IPS-NIHi7 (cell line): ENCODE results near the gene PPP2R2C.

Experiments used
- DNase-seq: peaks from one replicate; pipeline ENCODE4 v3.0.0; 2012; ENCODE audit warnings: mixed read lengths; ENCODE audit errors: extremely low spot score

Gene PPP2R2C

DNA sequence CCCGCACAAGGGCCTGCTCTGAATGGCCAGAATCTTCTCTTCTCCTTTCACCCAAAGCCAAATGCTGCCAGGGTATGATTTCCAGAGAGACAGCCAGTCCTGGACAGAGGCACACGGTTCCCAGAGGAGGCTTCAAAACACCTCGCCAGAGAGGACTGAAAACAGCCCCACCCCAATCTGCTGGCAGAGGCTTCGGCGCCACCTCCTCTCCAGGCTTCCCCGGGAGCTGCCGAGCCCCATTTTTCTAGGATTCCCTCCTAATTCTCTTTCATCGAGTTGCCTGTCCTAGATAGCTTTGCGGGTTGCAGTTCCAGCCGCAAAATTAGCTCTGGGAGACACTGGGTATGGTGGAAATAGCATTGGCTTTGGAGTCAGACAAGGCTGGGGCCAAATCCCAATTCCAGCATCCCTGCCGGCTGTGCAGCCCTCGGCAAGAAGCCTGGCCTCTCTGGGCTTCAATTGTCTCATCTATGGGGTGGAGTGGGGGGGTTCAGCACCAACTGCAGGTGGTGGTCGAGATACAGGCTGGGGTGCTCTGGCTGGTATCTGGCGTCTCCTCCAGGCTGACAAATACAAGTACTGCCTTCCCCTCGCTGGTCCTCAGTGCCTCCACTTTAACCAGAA lies 22.6 kb downstream of the PPP2R2C start:
- DNase-seq: no peak

DNA sequence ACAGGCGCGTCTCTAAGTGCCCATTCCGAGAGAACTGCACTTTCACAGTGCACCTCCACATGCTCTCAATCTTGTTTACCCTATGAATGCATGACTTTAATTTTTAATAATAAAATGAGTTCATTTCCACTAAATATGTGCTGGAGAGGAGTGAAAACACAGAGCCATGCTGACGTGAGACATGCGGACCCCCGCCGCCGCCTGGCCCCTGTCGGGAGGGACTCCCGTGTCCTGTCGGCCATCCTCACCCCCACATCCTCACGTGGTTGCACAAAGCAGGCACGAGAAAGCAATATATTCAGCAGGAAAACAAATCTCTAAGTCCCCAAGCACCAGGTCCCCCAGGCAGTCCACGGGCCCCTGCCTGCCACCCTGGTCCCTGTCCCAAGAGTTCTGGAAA lies 23.1 kb downstream of the PPP2R2C start:
- no peak for DNase-seq

DNA sequence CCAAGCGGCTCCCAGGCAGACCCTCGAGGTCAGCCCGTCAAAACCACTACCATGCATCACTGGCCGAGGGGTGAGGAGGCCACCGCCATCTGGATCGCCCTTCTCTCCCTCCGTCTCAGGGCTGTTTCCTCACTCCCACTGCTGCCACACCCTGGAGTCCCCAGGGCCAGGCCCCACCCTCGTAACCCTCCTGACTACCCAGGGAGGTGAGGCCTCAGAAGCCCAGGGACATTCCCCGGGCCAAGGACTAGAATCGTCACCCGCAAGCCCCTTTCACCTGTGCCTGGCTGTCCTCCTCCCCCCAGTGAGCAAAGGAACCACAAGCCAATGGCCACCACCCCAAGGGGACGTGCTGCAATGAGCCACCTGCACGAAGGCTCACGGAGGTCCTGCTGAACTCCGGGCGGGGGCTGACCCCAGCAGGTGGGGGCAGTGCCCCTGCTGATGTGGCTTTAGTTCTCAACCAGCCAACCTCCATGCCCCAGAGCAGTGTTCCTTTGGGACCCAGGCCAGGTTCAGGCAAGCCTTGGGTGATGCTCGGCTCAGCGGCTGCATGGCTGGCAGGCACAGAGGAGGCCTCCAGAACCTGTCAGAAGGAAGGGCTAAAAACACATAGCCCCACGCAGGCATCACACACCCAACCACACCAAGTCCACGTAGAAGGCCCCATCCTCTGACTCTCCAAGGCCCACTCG lies 23.8 kb downstream of the PPP2R2C start:
- DNase-seq: no peak

DNA sequence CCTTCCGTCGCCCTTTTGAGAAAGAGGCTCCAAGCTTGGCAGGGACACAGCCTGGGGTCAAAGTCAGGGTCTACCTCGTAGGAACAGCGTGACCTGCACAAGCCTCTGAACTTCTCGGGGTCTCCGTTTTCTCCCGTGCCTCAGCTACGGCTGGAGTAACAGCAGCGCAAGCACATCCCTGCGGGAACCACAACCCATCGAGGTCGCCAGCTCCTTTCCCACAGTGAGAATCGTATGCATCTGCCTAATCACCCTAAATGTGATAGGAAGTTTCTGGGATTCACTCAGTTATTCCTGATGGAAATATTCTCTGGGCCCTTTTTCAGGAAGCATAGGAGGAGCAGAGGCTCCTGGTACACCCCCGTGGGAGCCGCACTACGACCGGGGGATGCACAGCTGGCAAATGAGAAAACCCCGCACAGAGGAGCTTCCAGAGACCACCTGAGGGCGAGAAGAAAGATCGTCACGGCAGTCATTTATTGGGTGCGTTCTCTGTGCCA lies 24.7 kb downstream of the PPP2R2C start:
- no peak for DNase-seq

DNA sequence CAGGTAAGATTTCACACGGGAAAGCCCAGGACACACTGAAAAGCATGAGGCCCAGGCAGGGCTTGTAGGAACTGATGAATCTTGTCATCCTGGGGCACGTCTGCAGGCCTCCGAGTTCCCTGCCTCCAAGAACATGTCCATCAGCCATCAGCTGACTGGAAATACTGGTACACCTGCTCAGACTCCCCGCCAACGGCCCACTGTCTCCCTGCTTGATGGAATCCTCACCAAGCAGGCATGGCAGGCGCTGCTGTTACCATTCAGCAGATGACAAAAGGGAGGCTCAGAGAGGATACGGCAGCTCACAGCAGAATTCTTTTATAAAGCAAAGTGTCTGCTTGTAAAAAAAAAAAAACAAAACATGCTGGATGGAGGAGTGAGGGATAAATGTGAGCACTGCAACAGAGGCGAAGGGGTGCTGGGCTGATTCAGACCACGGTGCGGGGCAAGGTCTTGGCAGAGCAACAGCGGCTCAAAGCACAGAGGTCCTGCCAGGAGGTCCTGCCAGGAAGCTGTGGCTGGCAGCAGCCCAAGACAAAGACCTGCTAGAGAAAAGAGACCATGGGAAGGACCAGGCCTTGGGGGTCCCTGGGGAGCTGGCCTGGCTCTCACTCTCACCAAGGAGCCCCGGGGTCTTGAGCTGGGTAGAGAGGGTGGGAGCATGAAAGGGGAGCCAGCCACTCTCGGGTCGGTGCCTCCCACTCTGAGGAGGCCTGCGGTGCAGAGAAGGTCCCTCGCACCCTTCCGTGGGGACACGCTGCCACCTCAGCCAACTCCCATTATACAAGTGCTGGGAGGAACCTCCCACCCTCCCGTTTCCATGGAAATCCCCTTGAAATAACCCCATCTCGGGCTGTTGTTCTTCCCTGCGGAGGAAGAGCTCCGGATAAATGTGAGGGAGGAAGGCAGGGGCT lies 25.6 kb downstream of the PPP2R2C start:
- no peak for DNase-seq

DNA sequence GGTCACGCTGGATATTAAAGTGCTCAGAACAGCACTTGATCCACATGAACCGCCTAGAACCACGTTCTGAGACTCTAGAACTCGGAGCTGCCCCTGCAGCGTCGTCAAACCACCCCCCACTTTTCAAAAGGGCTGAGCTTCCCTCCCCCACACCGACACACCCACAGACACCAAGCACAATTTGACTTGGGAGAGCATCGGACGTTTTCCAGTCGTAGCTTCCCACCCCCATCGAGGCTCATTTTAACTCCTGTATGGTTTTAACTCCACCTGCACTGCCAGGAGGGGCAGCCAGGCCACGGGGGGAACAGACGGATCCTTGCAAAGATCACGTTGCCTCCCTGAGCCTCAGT lies 26.3 kb downstream of the PPP2R2C start:
- no peak for DNase-seq

DNA sequence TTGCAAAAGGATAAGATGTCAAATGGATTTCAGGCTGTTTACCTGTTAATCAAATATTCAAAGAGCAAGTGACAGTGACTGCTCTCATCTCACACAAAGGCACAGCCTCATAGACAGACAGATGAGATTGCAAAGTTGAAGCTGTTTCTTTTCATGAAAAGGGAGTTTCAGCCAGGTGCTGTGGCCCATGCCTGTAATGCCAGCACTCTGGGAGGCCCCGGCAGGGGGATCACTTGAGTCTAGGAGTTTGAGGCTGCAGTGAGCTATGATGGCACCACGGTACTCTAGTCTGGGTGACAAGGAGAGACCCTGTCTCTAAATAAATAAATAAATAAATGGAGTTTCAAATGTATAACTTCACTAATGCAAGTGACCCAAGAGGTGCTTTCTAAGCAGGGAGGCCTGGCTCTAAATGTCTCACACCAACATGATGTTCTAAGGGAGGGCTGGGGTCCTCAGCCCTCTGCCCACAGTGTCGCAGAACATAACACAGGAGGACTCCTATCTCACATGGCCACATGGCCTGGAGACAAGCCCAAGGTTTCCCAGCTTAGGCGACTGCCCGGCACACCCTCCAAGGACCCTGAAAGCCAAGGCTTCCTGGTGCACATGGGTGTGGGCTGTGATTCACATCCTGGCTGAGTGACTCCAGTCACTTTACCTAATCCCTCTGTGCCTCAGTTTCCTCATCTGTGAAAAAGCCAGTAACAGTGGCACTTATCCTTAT lies 26.8 kb downstream of the PPP2R2C start:
- no peak for DNase-seq

DNA sequence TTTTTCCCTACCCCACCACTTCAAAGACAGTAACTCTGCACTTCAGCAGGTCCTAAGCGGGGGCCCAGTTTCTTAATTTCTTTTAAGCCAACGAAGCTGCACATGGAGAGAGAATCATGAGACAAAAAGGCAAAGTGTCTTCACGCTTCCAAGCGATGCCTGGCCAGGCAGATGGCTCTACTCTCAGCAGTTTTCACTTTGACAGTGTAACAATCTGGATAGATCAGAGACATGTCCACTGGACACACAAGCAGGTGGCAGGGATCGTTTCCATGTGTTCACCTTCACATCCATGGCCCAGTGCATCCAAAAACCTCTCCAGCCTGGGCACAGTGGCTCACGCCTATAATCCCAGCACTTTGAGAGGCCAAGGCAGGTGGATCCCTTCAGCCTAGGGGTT lies 27.8 kb downstream of the PPP2R2C start:
- DNase-seq: no peak

DNA sequence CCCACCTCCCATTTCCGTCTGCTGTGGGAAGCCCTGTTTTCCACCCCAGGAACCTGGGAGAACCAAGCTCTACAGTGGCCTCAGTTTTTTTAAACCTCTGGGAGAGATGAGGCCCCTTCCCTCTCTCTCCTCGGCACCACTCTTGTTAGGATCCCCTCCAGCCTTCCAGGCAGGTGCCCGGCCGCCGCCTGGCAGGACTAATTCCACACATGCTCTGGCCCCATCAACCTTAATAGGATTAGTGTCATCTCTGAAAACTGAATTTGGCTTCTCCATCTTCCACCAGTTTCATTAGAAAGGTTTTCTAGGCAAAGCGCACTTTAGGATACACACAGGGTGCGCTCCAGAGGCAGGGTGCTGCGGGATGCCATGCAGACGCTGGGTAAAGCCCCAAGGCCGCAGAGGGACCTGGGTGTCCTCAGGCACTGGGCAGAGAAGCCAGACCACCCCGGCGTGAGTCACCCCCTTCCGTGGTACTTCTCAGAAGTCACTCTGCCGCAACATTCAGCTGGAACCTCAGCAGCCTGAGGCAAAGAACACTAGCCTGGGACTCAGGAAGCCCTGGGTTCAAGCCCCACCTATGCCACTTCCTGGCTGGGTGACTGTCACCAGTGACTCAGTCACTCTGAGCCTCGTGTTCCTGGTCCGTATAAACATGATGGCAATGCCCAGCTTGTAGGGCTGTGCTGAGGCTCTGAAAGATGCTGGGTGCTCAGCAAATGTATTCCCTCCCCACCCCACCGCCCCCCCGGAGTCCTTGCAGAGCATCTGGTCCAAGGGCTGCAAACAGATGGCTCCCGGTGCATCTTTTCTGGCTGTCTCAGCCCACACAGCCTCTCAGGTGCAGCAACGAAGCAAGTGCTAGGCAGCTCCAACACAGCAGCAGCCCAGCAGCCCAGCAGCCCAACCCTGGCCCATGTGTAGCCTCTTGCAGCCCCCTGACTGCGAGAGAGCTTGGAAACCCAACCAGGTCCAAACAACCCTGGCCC lies 29.1 kb downstream of the PPP2R2C start:
- no peak for DNase-seq

DNA sequence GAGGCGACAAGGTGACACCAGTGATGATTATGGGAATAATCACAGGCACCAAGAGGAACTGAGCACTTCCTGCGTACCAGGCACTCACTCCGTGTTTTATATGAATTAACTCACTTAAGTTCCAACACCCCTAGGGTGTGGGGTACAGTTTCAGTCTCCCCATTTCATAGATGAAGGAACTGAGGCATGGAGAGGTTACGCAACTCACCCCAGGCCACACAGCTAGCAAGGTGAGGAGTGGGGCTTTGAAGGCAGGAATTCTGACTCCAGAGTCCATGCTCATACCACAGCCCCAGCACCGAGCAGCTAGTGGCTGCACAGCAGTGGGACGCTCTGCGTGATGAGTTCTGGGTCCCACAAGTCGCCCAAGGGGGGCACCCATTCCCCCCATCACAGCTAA lies 29.9 kb downstream of the PPP2R2C start:
- no peak for DNase-seq

DNA sequence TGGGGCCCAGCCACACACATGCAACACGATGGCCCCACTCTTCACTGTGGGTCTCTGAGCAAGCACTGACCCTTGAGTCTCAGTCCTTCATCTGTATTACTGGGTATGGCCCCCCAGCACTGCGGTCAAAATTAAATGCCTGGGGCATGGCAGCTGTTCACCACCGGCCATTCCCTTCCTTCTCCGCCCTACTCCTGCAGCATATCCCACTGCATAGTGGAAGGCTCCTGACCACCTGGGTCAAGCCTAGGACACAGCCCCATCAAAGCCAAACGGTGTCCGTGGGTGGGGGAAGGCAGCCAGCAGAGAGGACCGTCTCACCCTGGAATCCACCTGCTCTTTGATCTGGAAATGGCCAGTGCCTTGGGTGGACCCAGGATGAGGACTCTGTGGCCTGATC lies 30.7 kb downstream of the PPP2R2C start:
- no peak for DNase-seq

DNA sequence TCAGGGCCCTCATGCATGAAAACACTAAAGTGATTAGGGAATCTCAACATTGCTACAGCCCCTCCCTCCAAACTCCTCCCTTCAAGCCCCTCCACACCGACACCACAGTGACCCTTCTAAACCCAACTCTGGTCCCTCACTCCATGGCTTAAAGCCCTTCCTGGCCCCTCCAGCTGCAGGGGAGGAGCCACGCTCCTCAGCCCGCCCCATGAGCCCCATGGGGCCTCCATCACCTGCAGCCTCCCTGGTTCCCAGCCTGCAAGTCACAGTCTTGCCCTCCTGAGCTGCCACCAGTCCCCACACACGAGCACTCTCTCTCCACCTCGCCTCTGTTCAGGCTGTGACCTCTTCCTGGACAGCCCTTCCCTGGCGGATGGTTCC lies 31.2 kb downstream of the PPP2R2C start:
- DNase-seq: no peak

DNA sequence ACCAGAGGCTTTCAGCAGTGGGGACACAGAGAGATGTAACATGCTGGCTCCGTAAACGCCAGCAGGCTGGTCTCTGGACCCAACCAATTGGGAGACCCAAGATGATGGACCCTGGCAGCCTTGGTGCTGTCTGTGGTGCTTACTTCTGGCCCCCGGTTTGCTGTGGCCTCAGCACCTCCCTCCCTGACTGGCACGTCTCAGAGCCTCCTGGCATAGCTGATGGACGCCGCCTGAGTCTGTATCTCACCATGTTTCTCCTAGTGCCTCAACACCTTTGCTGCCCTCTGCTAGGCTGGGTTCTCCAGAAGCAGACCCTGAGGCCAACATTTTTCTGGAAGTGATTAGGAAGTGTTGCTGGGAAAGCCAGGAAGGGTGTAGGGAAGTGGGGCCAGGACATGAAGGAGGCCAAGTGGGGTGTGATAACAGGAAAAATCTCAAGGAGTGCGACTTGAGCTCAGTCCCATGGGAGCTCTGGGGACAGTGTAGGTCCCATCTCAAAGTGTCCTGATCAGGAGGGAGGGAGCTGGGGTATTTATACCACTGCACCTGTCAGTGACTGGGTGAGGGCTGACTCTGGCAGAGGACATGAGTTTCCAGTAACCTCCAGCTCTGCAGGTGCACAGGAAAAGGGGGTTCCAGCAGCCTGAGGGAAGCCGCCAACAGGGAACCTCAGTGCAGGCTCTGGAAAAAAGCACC lies 31.8 kb downstream of the PPP2R2C start:
- no peak for DNase-seq

DNA sequence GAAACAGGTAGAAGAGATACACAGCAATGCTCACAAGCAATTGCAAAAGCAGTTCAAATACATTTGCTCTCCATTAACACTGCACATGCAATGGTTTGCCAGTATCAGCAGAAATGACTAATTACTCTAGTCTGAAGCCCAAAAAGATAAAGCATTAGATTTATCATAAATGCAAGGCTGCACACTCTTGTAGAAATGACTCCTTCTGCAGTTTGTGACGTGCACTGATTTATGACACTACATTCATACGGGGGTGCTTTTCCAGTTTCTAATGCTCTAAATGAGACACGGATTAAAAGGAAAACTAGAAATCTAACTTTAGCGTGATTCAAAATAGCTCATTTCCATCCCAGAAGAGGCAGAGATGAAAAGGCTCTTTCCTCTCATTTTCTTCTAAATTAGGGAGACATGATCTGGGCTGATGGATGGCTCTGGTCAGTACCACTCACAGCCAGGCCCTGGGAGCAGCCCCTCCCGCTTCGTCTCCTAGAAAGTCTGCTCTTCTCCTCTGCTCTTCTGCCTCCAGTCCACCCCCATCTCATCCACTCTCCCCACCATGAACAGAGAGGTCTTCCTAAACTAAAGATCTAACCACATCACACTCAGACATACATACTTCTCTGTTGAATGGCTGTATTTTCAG lies 33.2 kb downstream of the PPP2R2C start:
- DNase-seq: no peak

DNA sequence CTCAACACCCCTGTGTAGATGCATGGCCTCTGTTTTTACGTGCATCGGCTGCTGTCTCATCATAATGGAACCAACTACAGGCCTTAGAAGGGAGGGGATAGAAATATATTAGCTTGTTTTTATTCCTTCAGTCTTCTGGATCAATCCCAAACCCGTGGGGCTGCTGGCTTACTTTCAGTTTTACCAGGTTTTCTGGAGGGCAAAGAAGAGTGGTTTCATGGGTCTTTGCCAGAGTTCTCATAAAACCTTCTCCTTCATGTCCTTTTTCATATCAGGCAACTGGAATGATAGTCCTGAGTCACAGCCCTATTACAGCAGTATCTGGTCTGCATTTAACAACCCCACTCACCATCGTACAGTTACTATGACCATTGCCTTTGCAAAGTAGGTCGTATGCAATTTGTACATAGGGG lies 34.6 kb downstream of the PPP2R2C start:
- DNase-seq: no peak

DNA sequence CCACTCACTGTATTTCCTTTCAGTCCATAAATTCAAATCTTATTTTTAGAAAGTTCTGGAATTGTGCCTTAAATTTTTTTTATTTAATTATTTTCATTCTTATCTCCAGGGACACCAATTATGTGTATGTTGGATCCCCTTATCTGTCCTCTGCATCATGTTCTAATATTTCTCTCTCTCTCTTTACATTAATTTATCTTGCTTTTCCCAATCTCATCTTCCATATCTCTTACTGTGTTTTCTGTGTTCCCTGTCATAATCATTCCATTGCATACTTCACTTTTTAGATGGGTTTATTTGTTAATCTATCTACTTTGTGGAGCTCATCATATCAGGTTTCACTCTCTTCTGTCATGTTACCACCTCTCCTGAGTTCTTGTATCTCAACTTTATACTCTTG lies 37.4 kb downstream of the PPP2R2C start:
- DNase-seq: no peak

DNA sequence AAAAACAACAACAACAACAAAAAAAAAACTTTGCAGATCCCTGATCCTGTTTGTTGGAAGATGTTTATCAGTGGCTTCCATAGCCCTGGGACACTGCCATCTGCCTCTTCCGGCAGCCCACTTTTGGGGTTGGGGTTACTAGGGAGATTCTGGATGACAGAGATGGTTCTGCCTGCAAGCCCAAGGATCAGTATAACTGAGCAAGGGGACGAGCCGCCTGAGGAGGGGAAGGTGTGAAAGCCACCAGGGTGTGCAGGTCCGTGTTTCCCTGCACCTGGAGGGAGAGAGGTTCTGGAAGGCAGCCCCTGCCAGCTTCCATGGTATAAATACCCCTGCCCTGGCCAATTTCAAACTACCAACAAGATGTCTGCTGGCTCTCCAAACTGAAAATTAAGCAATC lies 41.5 kb downstream of the PPP2R2C start:
- no peak for DNase-seq

DNA sequence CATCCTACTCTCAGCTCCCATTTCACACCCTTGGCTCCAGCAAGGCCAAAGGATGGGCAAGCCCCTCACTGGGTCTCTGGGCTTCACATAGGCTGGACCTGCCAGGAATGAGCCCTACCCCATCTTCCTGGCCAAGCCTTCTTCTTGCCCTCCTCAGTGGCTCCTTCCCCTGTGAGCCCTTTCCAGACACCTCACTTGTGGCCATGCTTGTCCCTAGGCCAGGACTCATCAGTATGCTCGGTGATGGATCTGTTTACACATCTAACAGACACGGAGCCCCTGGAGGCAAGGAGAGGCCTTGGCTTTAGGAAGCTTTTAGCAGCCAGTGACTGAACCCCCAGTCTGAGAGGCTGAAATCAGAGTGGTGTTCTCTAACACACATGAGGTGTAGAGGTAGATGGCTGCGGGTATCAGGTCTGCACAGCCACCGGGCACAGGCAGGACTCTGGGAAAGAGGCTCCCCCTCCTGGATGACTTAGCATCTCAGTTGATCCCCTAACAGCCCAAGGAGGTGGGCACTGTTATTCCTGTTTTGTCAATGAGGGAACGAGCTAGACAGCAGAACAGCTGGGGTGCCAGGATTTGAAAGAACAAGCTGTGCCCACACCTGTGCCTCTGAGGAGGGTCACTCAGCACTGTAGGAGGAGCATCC lies 44.8 kb downstream of the PPP2R2C start:
- DNase-seq: peak; percentile 62
